ENCODE data around the gene CNKSR3. TPM values are rescaled to one million over a fixed set of nuclear protein-coding genes. Genes with fewer than 3 reads are reported as not detected.
"Not testable (repeated sequence)": the region's sequence is repeated elsewhere in the genome, so short reads cannot be mapped to it uniquely, and the experiment has no call there.

CNKSR3 gene
- total and polyA plus RNA-seq, 12 donors, result 4.2 to 42.2 (median 24.1) TPM

GRCh38 chr6:154543628-154544027, 33.1 kb upstream of the CNKSR3 start:
- 87 to 89% methylated on average over 5 of the region's 5 CpGs for WGBS, 2 donors
- no peak overlapping the region for H3K4me3 ChIP-seq
- intact Hi-C loops (cut with DNase I), result no loop called here
- peaks cover 0 to 10% (median 4%) of the 10 kb centered on the region in 9 donors for H3K4me1 ChIP-seq
- no peak for DNase-seq
- no peak overlapping the region for H3K27ac ChIP-seq
- no peaks in the 10 kb centered on the region for H3K27me3 ChIP-seq
- H3K9me3 ChIP-seq, result no peaks in the 10 kb centered on the region
- H3K36me3 ChIP-seq, result no peaks in the 10 kb centered on the region
- TF ChIP-seq CTCF (IDR thresholded peaks at IDR 0.05), result no peak
- ATAC-seq, result no peak

GRCh38 chr6:154542747-154543146, 32.3 kb upstream of the CNKSR3 start:
- TF ChIP-seq CTCF (IDR thresholded peaks at IDR 0.05), result no peak
- intact Hi-C loops (cut with DNase I), result no loop called here
- no peaks in the 10 kb centered on the region for H3K9me3 ChIP-seq
- H3K4me1 ChIP-seq, result peaks cover 0 to 2% (median 0%) of the 10 kb centered on the region in 9 donors
- H3K36me3 ChIP-seq, result no peaks in the 10 kb centered on the region
- no peak overlapping the region for H3K4me3 ChIP-seq
- H3K27ac ChIP-seq, result no peak overlapping the region
- DNase-seq (no peak), ATAC-seq (no peak)
- 73 to 79% methylated on average over 5 of the region's 5 CpGs for WGBS, 2 donors
- H3K27me3 ChIP-seq, result no peaks in the 10 kb centered on the region

- DNase-seq; H3K27me3 ChIP-seq; ATAC-seq; H3K36me3 ChIP-seq; H3K9me3 ChIP-seq; intact Hi-C loops (cut with DNase I); H3K4me1 ChIP-seq; H3K27ac ChIP-seq; H3K4me3 ChIP-seq: not testable (repeated sequence)
- 94 to 97% methylated on average over 15 of the region's 15 CpGs for WGBS, 2 donors
These were observed 31.4 kb upstream of the CNKSR3 start for GRCh38 chr6:154541837-154542236.

GRCh38 chr6:154539593-154540269, 29.2 kb upstream of the CNKSR3 start:
- no peaks in the 10 kb centered on the region for H3K9me3 ChIP-seq
- H3K4me1 ChIP-seq, result no peaks in the 10 kb centered on the region
- H3K27me3 ChIP-seq, result no peaks in the 10 kb centered on the region
- intact Hi-C loops (cut with DNase I), result no loop called here
- H3K4me3 ChIP-seq, result no peak overlapping the region
- H3K36me3 ChIP-seq, result no peaks in the 10 kb centered on the region
- H3K27ac ChIP-seq, result no peak overlapping the region
- no peak for TF ChIP-seq CTCF (IDR thresholded peaks at IDR 0.05)
- DNase-seq, result no peak
- ATAC-seq, result no peak
- WGBS, 2 donors, result 97 to 98% methylated on average over 9 of the region's 9 CpGs

GRCh38 chr6:154538640-154539191, 28.2 kb upstream of the CNKSR3 start:
- TF ChIP-seq CTCF (IDR thresholded peaks at IDR 0.05), result no peak
- intact Hi-C loops (cut with DNase I), result no loop called here

More at GRCh38 chr6:154538640-154539191, 28.2 kb upstream of the CNKSR3 start:
- Histone ChIP-seq H3K36me3 (no peaks in the 10 kb centered on the region), H3K9me3 (no peaks in the 10 kb centered on the region), H3K27me3 (no peaks in the 10 kb centered on the region), H3K4me3 (no peak overlapping the region), H3K4me1 (no peaks in the 10 kb centered on the region), H3K27ac (no peak overlapping the region)
- ATAC-seq (no peak), DNase-seq (no peak)
- 72 to 80% methylated on average over 3 of the region's 3 CpGs for WGBS, 2 donors

Measured in heart right ventricle (tissue), 16 donors.